Ishikawa (cell line): ENCODE results near the gene ENDOG.

Experiments used
- CEBPB ChIP-seq: IDR thresholded peaks from 2 replicates; pipeline ENCODE4 v1.6.1; 2012
- CREB1 ChIP-seq: IDR thresholded peaks from 2 replicates; pipeline ENCODE4 v1.6.1; 2012; ENCODE audit warnings: low read depth
- EGR1 ChIP-seq: IDR thresholded peaks from 2 replicates; pipeline ENCODE4 v1.6.1; 2012
- EP300 ChIP-seq: IDR thresholded peaks from 2 replicates; pipeline ENCODE4 v1.6.1; 2012; ENCODE audit warnings: borderline replicate concordance
- FOXM1 ChIP-seq: IDR thresholded peaks from 2 replicates; pipeline ENCODE4 v1.6.1; 2012; ENCODE audit warnings: low read depth, borderline replicate concordance
- MAX ChIP-seq: IDR thresholded peaks from 2 replicates; pipeline ENCODE4 v1.6.1; 2012
- NFIC ChIP-seq: IDR thresholded peaks from 2 replicates; pipeline ENCODE4 v1.6.1; 2012
- RAD21 ChIP-seq: IDR thresholded peaks from 2 replicates; pipeline ENCODE4 v1.6.1; 2012; ENCODE audit warnings: low read depth
- REST ChIP-seq: IDR thresholded peaks from 2 replicates; pipeline ENCODE4 v1.6.1; 2012; ENCODE audit warnings: low read depth, mild to moderate bottlenecking
- TAF1 ChIP-seq: IDR thresholded peaks from 2 replicates; pipeline ENCODE4 v1.6.1; 2012; ENCODE audit warnings: low read depth, mild to moderate bottlenecking
- TCF12 ChIP-seq: IDR thresholded peaks from 2 replicates; pipeline ENCODE4 v1.6.1; 2012; ENCODE audit warnings: low read depth
- TEAD4 ChIP-seq: IDR thresholded peaks from 2 replicates; pipeline ENCODE4 v1.6.1; 2012
- USF1 ChIP-seq: IDR thresholded peaks from 2 replicates; pipeline ENCODE4 v1.6.1; 2012
- YY1 ChIP-seq: IDR thresholded peaks from 2 replicates; pipeline ENCODE4 v1.6.1; 2012; ENCODE audit warnings: low read depth
- ZBTB7A ChIP-seq: IDR thresholded peaks from 2 replicates; pipeline ENCODE4 v1.6.1; 2012; ENCODE audit warnings: low read depth

ENDOG gene

GRCh38 chr9:128833696-128834095 lies 15.4 kb downstream of the ENDOG start:
- TF ChIP-seq RAD21 (no peak), FOXM1 (no peak), CEBPB (no peak), CREB1 (no peak), YY1 (no peak)

- no peak for TF ChIP-seq TAF1
- no peak for TF ChIP-seq EGR1
- no peak for TF ChIP-seq TEAD4
- no peak for TF ChIP-seq TCF12
- TF ChIP-seq NFIC, result no peak
- no peak for TF ChIP-seq YY1
- TF ChIP-seq REST, result no peak
- TF ChIP-seq USF1, result no peak
- no peak for TF ChIP-seq ZBTB7A
- TF ChIP-seq FOXM1, result no peak
- TF ChIP-seq CEBPB, result no peak
- no peak for TF ChIP-seq CREB1
- no peak for TF ChIP-seq EP300
- no peak for TF ChIP-seq RAD21
- no peak for TF ChIP-seq MAX
Measured at GRCh38 chr9:128835246-128836210, 17.2 kb downstream of the ENDOG start.

GRCh38 chr9:128836509-128837145 lies 18.3 kb downstream of the ENDOG start:
- TF ChIP-seq NFIC (no peak), CEBPB (no peak), MAX (no peak), TEAD4 (no peak), ZBTB7A (no peak), USF1 (no peak), EP300 (no peak), TCF12 (no peak), TAF1 (no peak), YY1 (no peak), EGR1 (no peak), REST (no peak), FOXM1 (no peak), RAD21 (no peak), CREB1 (no peak)

- TF ChIP-seq MAX (no peak), TCF12 (no peak), CREB1 (no peak), CEBPB (no peak), NFIC (no peak), TAF1 (no peak), ZBTB7A (no peak), EGR1 (no peak), YY1 (no peak), RAD21 (no peak), REST (no peak), FOXM1 (no peak), TEAD4 (no peak), EP300 (no peak), USF1 (no peak)
Measured at GRCh38 chr9:128838338-128838737, 20.0 kb downstream of the ENDOG start.
